HG03108 (cell line): ENCODE data around the gene TMEM164.
"Not testable (repeated sequence)": the region's sequence is repeated elsewhere in the genome, so short reads cannot be mapped to it uniquely, and the experiment has no call there.

Source experiments
- ATAC-seq: cut with Tn5 transposase; IDR thresholded peaks from one replicate; pipeline ENCODE4 v1.9.1; 2021; ENCODE audit warnings: moderate library complexity; ENCODE audit not compliant: unreplicated experiment

The TMEM164 gene

GRCh38 chrX:110125446-110126162 is 122.7 kb downstream of the TMEM164 start:
- ATAC-seq, result no peak

- ATAC-seq, result no peak
These were observed 128.1 kb downstream of the TMEM164 start for GRCh38 chrX:110131031-110131430.

- ATAC-seq, result no peak
These were observed 129.7 kb downstream of the TMEM164 start for GRCh38 chrX:110132450-110133114.

DNA sequence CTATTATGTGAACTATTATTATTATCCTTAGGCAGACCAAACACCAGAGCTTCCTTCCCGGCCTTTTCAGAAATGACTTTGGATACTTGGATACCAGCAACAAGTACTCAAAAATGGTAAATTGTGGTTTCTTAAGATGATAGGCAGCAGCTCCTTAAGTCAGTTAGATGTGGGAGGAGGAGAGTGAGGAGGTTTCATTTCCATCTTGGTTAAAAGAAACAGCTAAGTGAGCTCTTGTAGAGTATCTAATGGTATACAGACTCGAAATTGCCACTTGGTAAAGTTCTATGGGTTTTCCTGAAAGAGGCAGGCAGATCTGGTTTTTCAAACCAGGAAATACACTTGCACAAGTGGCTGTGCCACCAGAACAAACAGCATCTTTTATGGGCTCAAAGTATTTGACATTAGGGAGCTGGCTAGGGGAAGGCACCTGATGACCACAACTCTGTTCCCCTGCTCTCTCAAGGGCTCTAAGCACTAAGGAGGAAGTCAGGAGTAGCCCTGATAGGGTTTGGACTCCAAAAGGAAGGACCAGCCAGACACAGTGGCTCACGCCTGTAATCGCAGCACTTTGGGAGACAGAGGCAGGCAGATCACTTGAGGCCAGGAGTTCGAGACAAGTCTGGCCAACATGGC is 130.9 kb downstream of the TMEM164 start:
- no peak for ATAC-seq

DNA sequence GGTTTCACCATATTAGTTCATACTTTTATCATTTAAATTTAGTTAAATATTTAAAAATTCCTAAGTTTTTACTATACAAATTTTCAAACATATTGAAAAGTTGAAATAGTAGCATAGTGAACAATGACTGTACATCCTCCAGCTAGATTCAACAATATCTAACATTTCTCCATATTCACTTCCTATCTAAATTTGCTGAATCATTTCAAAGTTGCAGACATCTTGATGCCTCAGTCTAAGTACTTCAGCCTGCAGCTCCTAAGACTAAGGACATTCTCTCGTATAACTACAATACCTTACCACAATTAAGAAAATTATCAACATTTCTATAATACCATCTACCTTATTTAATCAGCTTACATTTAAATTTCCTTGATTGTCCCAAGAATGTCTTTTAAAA is 132.7 kb downstream of the TMEM164 start:
- no peak for ATAC-seq

DNA sequence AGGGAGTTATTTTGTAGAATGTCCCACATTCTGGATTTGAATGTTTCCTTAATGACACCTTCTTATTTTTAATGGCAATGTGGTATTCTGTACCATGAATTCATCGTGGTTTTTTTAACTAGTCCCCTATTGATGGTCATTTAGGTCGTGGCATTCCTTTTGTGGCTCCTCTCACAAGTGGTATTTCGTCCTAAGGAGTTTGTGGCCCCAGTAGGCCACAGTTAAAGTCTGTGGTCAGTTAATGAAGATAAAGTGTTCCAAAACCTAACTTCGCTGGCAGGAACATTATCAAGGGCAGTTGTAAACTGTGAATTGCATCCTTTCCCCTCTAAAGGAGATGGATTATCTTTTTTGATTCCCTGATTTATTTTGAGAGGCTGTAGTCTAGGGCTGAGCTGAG is 133.2 kb downstream of the TMEM164 start:
- ATAC-seq, result no peak

GRCh38 chrX:110138557-110138956 is 135.6 kb downstream of the TMEM164 start:
- ATAC-seq, result no peak

GRCh38 chrX:110139172-110139571 is 136.3 kb downstream of the TMEM164 start:
- no peak for ATAC-seq

DNA sequence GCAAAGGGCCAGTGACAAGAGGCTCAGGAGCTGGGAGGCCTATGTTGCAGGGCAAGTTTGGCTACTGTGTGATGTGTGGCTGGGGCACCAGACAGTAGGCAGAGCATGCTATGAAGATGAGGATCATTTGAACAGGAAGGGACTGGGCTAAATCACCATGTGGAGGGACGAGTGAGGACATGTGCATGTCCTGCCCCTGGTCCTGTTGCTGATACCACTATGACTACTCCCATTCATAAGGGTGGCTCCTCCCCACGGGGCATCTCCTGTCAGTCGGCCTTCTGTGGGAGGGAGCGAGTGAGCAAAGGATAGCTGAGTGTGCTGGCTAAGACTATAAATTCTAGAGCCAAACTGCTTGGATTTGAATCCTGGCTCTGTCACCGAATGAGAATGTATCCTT is 139.2 kb downstream of the TMEM164 start:
- no peak for ATAC-seq

- ATAC-seq, result no peak
These were observed 140.7 kb downstream of the TMEM164 start for GRCh38 chrX:110143454-110144210.

- no peak for ATAC-seq
These were observed 142.4 kb downstream of the TMEM164 start for GRCh38 chrX:110145311-110145710.

DNA sequence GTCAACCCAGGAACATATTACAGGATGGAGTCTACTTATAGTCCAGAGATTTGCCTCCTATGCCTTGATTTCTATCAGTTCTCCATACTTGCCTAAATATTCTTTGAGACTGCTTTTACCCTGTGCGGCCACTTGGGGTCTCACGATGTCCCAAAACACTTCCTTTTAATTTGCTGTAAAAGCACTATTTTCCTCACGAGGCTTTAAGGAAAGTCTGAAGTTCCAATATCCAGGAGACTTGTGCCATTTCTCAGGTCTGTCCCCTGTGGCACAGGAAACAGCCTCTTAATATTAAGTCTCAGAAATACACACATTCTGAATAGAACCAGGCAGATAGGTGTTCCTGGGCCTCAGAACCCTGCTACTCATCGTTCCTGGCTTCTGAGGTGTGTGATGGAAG is 142.9 kb downstream of the TMEM164 start:
- peak; percentile 41 for ATAC-seq

DNA sequence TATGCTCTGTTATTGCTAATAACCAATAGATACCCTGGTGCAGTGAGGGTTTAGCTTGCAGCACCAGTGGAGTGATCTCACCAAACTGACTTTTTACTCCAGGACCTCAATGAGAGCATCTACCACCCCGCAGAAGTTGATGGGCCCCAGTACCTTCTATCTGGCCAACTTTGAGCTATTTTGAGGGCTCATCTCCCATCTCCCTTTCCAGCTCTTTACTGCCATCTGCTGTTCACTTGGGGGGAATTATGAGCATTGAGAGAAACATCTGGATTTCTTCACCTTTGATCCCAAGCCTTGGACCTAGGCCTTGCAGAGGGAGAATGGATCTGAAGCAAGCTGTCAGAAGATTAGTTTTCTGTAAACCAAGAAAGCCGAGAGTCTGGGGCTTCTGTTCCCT is 143.6 kb downstream of the TMEM164 start:
- ATAC-seq, result no peak

DNA sequence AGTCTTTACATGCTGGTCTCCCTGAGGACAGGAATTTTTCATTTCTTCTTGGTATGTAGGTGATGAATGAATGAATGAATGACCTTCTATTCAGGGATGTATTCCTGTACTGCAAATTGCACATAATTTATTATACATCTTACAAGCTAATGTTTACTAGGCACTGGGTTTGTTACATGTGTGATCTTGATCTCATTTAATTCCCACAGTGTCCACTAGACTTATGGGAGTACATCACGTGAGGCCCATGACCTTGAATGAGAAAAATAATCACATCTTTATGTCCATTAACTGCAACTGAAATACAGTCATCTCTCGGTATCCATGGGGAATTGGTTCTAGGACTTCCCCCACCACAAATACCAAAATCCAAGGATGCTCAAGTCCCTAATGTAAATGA is 150.3 kb downstream of the TMEM164 start:
- ATAC-seq, result no peak

DNA sequence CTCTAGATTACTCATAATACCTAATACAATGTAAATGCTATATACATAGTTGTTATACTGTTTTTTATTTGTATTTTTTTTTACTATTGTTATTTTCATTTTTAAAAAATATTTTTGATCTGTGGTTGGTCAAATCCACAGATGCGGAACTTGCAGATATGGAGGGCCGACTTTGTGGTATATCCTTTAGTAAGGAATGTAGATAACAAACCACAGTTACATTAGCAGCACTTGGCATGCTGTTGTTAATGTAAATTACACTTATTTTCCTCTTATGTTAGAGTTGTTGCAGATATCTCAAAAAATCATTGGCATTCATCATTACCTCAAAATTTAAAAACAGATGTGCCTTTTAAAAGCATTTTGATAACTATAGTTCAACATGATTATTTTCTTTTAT is 151.0 kb downstream of the TMEM164 start:
- ATAC-seq, result no peak

GRCh38 chrX:110154328-110154727 is 151.4 kb downstream of the TMEM164 start:
- not testable (repeated sequence) for ATAC-seq

GRCh38 chrX:110155759-110156158 is 152.8 kb downstream of the TMEM164 start:
- ATAC-seq, result no peak

DNA sequence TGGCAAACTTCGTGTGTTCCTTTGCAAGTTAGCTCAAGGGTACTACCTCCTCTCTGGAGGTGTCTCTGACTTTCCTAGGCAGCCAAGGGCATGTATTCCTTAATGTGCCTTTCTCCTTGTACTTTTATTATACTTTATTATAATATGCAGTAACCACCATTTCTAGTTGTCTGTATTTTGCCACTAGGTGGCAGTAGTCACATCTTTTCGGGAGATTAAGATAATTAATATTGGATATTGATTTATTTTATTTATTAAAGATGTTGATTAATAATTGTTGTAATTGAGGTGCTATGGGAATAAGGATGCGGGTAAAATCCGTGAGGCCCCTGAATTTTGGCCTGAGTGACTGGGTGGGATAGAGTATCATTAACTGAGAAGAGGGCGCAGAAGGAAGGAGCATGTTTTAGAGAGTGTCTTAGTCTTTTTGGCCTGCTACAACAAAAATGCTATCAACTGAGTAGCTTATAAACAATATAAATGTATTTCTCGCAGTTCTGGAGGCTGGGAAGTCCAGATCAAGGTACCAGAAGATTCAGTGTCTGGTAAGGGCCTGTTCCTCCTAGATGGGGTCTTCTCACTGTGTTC is 153.3 kb downstream of the TMEM164 start:
- no peak for ATAC-seq

DNA sequence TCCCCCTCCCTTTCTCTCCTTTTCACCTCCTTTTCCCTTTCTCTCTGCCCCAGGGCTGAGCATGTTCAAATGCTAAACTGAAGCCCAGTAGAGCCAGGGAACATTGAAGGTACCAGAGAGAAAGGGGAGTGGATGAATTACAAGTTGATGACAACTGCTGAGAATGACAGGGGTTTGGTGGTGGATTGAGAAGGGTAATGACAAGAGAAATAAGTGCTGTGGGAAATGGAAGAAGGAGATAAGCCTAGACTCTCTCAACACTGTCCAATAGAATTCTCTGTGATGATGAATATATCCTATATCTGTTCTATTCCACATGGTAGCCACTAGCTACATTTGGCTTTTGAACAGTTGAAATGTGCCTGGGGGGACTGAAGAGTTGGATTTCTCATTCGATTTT is 154.5 kb downstream of the TMEM164 start:
- no peak for ATAC-seq

- no peak for ATAC-seq
These were observed 156.3 kb downstream of the TMEM164 start for GRCh38 chrX:110159235-110159634.

DNA sequence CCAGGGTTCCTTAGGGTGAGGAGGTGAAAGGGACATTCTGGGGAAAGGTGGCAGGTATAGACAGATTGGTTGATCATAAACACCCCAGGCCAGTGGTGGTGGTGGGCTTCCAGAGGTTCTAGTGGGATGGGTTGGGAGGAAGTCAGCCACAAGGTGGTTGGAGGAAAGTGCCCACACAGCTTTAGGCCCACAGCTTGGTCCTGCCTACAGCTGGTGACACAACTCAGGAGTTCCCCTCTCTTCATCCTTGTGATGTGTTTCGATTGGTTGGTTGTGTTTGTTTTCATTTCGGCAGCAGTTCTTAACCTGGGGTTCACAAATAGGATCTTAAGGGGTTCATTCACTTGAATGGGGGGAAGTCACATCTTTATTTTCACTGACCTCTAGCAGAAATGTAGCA is 157.0 kb downstream of the TMEM164 start:
- ATAC-seq, result no peak
